ENCODE measurements around the gene ZNF132.
"Not testable (repeated sequence)": the region's sequence is repeated elsewhere in the genome, so short reads cannot be mapped to it uniquely, and the experiment has no call there.

The ZNF132 gene

DNA sequence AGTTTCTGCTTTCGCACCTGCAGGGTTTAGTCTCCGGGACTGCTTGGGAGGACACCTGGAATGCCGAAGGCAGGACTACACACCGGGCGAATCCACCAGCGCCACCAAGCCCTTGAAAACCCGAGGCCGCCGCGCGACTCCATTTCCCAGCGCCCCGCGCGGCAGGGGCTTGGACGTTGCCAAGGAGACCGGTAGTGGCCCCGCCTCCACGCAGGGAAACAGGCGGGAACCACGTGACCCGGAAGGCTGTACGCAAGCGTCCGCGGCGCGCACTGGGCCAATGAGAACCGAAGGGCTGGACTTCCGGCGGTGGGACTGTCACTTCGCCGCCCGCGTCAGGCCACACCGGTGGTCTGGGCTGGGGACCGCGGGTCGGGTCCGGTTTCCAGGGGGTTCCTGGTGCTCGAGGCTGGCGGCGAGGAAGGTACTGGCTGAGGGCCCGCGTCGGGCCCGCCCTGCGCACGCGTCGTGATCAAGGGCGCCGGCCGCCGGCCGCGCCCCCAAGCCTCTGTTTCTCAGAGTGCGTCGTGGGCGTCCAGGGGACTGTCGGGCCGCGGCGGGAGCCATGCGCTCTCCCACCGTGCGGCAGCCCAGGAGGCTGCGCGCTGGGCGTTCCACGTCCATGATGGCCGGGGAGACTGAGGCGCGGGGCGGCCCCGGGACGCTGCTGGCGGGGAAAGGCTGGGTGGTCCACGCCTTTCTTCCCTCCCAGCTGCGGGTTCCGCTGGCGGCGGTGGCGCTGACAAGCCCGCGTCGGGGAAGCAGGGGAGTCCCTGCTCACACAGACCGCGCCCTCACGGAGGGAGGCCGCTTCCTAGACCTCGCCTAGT is 27.0 kb upstream of the ZNF132 start, which contains the start of gene ZNF324:
ZNF324 (plus strand) TSS at position 321 of the 830 bp plus-strand sequence. CDS start 2,106 bp downstream, outside the sequence.
- peak; percentile 98 to 99 for DNase-seq

DNA sequence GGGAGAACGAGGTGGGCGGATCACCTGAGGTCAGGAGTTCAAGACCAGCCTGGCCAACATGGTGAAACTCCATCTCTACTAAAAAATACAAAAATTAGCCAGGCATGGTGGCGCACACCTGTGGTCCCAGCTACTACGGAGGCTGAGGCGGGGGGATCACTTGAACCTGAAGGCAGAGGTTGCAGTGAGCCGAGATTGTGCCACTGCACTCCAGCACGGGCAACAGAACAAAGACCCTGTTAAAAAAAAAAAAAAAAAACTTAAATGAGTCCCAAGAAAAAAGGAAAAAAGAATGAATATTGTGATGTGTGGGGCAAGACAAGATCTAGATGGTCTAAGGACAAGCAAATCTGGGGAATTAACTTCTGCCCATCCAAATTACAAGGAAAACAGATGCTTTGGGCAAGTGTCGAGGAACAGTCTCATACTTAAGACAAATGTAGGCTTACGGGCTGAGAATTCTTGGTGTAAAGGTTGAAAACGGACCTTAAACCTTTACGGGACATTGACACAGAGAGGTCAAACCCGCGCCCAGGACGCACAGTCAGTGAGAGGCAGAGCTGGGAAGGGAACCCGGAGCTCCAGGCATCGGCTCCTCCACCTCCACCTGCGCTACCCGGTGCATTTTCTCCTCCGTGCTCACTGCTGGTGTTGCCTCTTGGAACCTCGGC is 26.3 kb upstream of the ZNF132 start:
- DNase-seq = no peak

DNA sequence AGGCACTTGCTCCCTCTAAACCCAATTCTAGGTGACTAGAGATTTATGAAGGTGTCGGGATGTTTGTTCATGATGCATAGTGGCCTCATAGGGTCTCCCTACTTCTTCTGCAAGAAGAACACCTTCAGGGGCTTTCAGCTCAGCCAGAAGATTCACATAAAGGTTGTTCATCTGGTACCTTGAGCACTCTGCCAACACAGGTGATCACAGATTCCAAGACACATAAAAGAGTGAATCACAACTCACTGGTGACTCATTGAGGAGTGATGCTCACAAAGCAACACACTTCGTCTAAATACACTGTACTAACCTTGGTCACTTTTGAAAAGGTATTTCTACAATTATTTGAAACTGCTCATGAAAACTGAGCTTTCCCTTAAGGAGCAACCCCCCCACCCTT is 20.1 kb upstream of the ZNF132 start:
- DNase-seq = no peak

DNA sequence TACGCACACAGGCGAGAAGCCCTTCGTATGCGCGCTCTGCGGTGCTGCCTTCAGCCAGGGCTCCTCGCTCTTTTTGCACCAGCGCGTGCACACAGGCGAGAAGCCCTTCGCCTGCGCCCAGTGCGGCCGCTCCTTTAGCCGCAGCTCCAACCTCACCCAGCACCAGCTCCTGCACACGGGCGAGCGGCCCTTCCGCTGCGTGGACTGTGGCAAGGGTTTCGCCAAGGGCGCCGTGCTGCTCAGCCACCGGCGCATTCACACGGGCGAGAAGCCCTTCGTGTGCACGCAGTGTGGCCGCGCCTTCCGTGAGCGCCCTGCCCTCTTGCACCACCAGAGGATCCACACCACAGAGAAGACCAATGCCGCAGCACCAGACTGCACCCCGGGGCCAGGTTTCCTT is 16.2 kb upstream of the ZNF132 start:
- DNase-seq = no peak

DNA sequence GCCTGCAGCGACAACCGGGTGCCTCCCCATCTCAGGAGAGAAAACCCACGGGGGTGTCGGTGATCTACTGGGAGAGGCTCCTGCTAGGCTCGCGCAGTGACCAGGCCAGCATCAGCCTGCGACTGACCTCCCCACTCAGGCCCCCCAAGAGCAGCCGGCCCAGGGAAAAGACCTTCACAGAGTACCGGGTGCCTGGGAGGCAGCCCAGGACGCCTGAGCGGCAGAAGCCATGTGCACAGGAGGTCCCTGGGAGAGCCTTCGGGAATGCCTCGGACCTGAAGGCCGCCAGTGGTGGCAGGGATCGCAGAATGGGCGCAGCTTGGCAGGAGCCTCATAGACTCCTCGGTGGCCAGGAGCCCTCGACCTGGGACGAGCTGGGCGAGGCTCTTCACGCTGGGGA is 15.4 kb upstream of the ZNF132 start:
- DNase-seq = no peak

DNA sequence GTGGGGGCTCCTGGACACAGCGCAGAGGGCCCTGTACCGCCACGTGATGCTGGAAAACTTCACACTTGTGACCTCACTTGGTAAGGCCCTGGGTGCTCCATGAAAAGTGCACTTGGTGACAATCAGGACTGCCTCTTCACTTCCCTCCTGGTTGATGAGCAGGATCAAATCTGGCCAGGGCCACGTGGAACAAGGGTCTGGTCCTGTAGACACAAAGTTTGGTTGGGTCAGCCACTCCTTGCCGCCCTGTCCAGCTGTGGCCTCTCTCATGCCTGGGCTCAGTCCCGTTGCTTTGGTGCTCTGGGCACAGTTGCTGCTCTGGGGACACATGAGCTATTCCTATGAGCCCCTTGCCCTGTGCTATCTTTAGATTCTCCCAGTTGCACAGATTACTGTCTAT is 13.8 kb upstream of the ZNF132 start:
- no peak for DNase-seq

DNA sequence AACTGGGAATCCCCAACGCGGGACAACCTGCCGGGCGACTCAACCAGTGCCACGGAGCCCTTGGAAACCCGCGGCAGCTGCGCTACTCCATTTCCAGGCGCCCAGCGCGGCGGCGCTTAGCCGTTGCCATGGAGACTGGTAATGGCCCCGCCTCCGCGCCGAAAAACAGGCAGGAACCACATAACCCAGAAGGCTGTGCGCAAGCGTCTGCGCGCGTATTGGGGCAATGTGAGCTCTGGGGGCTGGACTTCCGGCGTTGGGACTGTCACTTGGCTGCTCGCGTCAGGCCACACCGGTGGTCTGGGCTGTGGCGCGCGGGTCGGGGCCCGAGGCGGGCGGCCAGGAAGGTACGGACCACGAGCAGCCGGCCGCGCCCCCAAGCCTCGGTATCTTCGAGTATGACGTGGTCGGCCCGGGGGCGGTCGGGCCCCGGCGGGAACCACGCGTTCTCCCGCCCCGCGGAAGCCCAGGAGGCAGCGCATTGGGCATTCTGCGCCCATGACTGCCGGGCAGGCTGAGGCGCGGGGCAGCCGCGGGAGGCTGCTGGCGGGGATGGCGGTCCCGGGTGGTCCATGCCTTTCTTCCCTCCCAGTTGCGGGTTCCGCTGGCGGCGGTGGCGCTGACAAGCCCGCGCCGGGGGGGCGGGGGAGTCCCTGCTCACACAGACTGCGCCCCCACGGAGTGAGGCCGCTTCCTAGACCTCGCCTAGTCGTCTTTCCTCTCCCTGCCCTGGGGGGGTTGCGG is 11.6 kb upstream of the ZNF132 start, which contains the start of gene ZNF324B:
ZNF324B (plus strand) TSS at position 265 of the 744 bp plus-strand sequence. CDS start 2,080 bp downstream, outside the sequence.
- DNase-seq = peak; percentile 96 to 98

DNA sequence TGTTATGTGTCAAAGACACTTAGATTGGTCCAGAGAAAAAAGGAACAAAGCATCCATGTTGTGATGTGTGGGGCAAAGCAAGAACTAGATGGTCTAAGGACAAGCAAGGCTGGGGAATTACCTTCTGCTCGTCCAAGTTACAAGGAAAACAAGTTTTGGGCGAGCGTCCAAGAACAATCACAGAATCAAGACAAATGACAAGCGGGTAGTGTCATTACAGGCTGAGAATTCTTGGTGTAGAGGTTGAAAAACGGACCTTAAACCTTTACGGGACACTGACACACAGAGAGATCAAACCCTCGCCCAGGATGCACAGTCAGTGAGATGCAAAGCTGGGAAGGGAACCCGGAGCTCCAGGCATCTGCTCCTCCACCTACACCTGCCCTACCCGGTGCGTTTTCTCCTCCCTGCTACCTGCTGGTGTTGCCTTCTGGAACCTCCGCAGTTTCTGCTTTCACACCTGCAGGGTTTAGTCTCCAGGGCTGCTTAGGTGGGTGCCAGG is 11.0 kb upstream of the ZNF132 start:
- no peak for DNase-seq

DNA sequence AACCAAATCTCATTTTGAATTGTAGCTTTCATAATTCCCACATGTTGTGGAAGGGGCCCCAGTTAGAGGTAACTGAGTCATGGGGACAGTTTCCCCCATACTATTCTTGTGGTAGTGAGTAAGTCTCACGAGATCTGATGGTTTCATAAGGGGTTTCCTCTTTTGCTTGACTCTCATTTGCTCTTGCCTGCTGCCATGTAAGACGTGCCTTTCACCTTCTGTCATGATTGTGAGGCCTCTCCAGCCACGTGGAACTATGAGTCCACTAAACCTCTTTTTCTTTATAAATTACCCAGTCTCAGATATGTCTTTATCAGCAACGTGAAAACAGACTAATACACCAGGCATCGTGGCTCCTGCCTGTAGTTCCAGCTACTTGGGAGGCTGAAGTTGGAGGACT is 10.0 kb upstream of the ZNF132 start:
- DNase-seq = not testable (repeated sequence)

DNA sequence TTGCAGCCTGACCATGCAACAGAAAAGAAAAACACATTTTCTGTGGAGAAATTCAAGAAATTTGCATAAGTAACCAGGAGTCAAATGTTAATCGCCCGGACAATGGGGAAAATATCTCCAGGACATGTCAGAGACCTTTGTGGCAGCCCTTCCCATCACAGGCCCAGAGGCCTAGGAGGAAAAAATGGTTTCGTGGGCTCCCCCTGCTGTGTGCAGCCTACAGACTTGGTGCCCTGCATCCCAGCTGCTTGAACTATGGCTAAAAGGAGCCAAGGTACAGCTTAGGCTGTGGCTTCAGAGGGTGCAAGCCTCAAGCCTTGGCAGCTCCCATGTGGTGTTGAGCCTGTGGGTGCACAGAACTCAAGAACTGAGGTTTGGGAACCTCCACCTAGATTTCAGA is 8.9 kb upstream of the ZNF132 start:
- DNase-seq = not testable (repeated sequence)

DNA sequence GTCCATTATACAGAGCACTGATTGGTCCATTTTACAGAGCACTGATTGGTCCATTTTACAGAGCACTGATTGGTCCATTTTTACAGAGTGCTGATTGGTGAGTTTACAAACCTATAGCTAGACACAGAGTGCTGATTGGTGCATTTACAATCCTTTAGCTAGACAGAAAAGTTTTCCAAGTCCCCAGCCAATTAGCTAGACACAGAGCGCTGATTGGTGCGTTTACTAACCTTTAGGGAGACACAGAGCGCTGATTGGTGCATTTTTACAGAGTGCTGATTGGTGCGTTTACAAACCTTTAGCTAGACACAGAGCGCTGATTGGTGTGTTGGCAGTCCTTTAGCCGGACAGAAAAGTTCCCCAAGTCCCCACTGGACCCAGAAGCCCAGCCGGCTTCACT is 3.0 kb upstream of the ZNF132 start:
- DNase-seq = not testable (repeated sequence)

DNA sequence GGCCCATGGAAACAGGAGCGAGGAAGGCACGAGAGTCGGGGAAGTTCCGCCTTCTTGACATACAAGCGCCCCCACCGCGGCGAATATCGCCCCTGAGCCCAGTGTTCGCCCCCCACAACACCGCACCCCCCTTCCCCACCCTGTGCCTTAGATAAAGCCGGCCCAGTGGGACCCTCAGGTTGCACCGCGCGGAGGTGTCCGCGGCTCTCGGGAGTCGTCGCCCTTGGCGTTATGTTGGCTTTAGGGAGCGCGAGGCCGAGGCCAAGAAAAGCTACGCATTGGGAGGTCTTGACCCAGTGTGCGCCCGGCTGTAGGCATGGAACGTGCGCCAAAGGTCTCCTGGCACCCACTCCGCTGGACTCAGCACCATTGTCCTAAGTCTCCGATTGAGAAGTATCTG is 603 bp upstream of the ZNF132 start:
- no peak for DNase-seq

DNA sequence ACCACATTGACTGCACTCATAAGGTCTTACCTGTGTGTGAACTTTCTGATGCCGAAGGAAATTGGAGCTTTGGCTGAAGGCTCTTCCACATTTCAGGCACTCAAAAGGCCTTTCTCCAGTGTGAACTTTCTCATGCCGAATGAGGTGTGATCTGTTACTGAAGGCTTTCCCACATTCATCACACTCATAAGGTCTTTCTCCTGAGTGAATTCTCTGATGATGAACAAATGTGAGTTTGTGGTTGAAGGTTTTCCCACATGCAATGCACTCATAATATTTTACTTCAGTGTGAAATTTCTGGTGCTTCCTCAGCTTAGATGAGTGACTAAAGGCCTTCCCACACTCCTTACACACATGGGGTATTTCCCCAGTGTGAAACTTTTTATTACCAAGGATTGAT is 5.7 kb downstream of the ZNF132 start:
- no peak for DNase-seq

DNA sequence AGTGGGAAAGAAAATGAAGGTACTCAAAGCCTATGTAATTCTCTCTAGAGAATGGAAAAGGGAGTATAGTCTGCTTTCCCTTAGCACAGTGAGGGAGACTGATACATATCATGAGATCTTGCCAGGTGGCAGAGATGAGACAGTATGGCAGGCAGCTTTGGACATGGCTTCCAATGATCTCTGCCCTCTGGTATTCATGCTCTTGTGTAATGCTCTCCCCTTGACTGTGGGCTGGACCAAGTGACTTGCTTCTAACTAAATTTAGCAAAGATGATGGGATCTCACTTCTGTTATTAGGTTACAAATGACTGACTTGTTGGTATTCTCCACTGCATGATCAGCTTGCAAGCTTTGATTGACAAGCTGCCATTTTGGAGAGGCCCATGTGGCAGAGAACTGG is 10.2 kb downstream of the ZNF132 start:
- DNase-seq = no peak

DNA sequence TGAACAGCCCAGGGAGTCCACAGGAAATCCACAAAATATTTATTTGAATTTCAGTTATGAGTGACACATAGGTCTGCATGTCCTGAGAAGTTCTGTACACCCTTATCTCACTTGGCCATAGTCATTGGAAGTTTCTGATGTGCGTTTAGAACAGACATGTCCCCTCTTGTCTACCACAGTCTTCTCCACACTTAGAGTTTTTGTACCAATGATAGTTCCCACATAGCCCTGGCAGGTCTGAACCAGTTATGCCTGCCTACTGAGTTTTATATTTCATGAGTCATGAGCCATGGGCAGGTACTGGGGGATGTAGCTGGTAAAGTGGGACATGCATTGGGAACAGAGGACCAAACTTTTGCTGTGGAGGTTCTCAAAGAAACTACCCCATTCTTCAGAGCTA is 11.3 kb downstream of the ZNF132 start:
- DNase-seq = no peak

DNA sequence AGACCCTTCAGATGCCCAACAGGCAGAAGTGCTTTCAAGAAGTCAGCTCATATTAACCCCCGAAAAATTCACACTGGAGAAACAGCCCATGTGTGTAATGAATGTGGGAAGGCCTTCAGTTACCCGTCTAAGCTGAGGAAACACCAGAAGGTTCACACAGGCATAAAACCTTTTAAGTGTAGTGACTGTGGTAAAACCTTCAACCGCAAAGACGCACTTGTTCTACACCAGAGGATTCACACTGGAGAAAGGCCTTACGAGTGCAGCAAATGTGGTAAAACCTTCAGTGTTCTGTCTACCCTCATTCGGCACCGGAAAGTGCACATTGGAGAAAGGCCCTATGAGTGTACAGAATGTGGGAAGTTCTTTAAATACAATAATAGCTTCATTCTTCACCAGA is 22.9 kb downstream of the ZNF132 start:
- DNase-seq = no peak

DNA sequence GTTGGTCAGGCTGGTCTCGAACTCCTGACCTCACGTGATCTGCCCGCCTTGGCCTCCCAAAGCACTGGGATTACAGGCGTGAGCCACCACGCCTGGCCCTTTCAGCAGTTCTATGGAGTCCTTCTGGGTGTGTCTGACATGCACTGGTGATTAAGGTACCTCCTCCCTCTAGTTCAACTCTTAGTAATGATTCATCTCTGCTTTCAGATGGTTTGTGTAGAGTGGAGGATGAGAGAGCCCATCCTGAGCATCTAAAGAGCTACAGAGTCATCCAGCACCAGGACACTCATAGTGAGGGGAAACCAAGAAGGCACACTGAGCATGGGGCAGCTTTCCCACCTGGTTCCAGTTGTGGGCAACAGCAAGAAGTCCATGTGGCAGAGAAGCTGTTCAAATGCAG is 23.3 kb downstream of the ZNF132 start:
- DNase-seq = no peak

DNA sequence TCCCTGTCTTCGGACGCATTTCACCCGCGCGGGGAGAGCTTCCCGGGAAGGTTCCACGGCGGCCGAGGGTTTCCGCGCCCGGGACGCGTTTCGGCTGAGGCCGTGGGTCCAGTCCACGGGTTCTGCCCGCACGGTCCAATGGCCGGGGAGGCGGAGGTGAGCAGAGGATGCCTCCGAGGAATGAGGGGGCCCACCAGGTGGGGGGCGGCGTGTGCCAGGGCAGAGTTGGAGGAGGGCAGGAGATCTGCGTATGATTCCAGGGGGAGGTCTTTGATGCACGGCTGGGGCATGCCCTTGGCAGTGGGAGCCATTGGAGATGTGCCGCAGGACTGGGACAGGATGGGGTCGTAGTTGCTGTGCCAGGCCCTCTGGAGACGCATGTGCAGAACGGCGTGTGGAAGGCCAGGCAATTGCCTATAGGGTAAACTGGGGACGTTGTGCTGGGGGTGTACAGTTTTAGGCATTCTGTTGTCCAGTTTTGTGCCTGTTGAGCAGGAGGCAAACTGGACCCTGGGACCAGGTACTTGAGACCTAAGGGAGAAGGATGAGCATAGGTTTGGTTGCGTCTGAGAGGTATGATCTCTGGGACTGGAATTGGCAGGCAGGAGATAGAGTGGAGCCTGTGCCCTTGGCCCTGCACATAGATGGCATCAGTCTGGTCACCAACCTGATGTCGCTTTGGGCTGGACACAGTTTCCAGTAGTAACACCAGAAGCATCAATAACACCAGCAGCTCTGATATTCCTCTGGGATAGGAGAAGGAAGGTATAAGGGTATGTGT is 30.8 kb downstream of the ZNF132 start:
- peak in 1 of 2 donors; percentile 26 for DNase-seq

DNA sequence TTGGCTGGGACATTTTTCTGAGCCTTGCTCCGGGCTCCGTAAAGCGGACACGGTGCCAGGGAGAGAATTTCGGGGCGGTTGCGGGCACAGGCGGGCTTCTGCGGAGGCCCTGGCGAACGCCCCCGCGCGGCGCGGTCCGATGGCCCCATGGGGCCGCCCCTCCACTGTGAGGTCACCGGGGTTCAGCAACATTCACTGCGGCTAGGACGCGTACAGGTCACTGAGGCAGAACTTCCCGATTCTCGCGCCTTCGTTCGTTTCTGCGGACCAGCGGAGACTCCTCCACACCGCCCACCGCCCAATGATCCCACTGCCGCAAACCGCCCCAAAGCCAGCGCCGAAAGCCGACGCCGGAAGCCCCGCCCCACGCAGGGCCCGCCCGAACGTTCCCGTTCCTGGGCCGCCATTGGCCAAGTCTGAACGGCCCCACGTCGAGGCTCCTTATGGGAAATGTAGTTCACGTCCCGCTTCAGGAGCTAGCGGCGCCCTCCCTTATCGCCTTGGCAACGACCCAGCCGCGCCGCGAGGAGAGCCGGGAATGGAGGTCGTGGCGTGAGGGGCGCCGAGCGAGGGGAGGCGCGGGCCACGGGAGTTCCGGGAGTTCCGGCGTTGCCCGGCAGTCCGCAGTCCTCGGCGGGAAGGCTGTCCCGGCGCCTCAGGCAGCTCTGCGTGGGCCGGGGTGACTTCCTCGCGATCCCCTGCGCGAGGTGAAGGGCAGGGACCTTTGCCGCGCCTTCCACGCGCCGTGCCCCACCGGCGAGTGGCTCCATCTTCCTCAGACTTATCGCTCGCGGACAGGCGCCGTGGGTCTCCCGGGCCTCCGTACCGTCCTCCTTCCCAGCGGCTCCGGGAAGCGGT is 31.6 kb downstream of the ZNF132 start, which contains the start of gene ZNF584:
ZNF584 (plus strand) TSS at position 498 of the 858 bp plus-strand sequence. CDS start 499 bp downstream, outside the sequence.
- DNase-seq = peak; percentile 97 to 99

DNA sequence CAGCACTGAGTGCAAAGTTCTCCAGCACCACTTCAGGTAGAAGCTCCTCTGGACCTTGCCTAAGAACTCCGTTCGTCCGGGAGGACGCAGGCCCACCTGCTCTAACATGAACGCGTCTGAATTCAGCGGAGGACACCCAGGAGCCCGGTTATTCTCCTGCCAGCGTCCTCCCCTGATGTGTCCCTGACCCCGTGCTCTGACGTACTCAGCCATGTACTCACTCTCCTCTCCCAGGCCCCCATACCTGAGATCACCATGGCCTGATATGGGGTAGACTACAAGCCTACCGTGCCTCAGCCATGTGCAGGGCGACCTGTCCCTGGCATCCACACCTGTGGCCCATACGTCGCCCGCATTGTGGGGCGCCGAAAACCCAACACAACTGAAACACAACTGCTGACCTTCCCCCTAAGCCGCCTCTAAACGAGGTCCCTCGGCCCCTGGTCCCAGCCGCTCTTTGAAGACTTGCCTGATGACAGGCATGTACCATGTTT is 32.2 kb downstream of the ZNF132 start:
- peak in 1 of 2 donors; percentile 17 for DNase-seq

All from inflammatory macrophage (primary cell).